Spinal cord (tissue), 10 donors: ENCODE measurements around the gene H2BK1. TPM values are rescaled to one million over a fixed set of nuclear protein-coding genes. Genes with fewer than 3 reads are reported as not detected.

ENCODE experiments used
- DNase-seq, 6 donors: peaks; one replicate each; pipeline versions ENCODE4 v3.0.0 to v3.0.0-alpha.2; 2013 to 2015; ENCODE audit warnings: low spot score in 6 of 6, low read depth in 4 of 6
- H3K27ac ChIP-seq: one replicate; pipeline ENCODE4 v1.5.1; 2013; ENCODE audit warnings: low read depth, low read length, control low read depth
- H3K27me3 ChIP-seq: one replicate; pipeline ENCODE4 v1.6.1; 2013; ENCODE audit warnings: low read length; ENCODE audit not compliant: control insufficient read depth, insufficient read depth
- H3K36me3 ChIP-seq: one replicate; pipeline ENCODE4 v1.6.1; 2013; ENCODE audit warnings: low read length; ENCODE audit not compliant: control insufficient read depth, insufficient read depth
- H3K4me1 ChIP-seq: one replicate; pipeline ENCODE4 v1.6.1; 2013; ENCODE audit warnings: low read length; ENCODE audit not compliant: control insufficient read depth, insufficient read depth
- H3K4me3 ChIP-seq: one replicate; pipeline ENCODE4 v1.5.1; 2013; ENCODE audit warnings: low read depth, low read length, control low read depth
- H3K9me3 ChIP-seq: one replicate; pipeline ENCODE4 v1.6.1; 2013; ENCODE audit warnings: low read length; ENCODE audit not compliant: control insufficient read depth, insufficient read depth
- WGBS: methylation state at CpG from one replicate; pipeline ENCODE4 v1.1.5; 2013; ENCODE audit warnings: missing lambda C conversion rate; ENCODE audit not compliant: insufficient coverage; 5-methylcytosine and 5-hydroxymethylcytosine counted together
- polyA plus RNA-seq, 2 donors: library from polyadenylated mRNA; unstranded; fragments of 120-200 nt; gene quantifications; one replicate each; pipeline ENCODE4 v1.2.1, GENCODE V29; 2013; ENCODE audit not compliant: insufficient read length in 2 of 2
- total RNA-seq, 2 donors: library from RNA; depleted of rRNA in 1 of 2; stranded (reverse); fragments of 120-200 nt in 1 of 2; fragments of >200 nt in 1 of 2; gene quantifications; one replicate each; pipeline versions ENCODE4 v1.2.3 to v1.2.4, GENCODE V29; 2013 to 2014
- donor health status: healthy.

The H2BK1 gene
- total and polyA plus RNA-seq, 4 donors, result not detected

GRCh38 chr7:151161757-151162156 lies 48.5 kb downstream of the H2BK1 start:
- peaks cover 32% of the 10 kb centered on the region for H3K27me3 ChIP-seq
- no peak for DNase-seq

More at GRCh38 chr7:151161757-151162156, 48.5 kb downstream of the H2BK1 start:
- H3K9me3 ChIP-seq, result no peaks in the 10 kb centered on the region
- no peak overlapping the region for H3K27ac ChIP-seq
- H3K36me3 ChIP-seq, result no peaks in the 10 kb centered on the region
- no peak overlapping the region for H3K4me3 ChIP-seq
- H3K4me1 ChIP-seq, result peaks cover 3% of the 10 kb centered on the region
- WGBS, result no CpG with 5 or more reads among the region's 1 CpG

Other genes with a start within 250 kb of the H2BK1 start
- 10 to 100 TPM in 1 of 2 donors, 1 to 10 TPM in 1; 9.1 to 14.4 TPM for gene KCNH2, start 232.2 kb downstream of the H2BK1 start, total RNA-seq
- 10 to 100 TPM; 35.3 to 39.4 TPM for gene KCNH2, start 232.2 kb downstream of the H2BK1 start, polyA plus RNA-seq
- 10 to 100 TPM in 1 of 2 donors, 1 to 10 TPM in 1; 2.4 to 13.4 TPM for gene NOS3, start 219.5 kb downstream of the H2BK1 start, total RNA-seq
- 10 to 100 TPM in 1 of 2 donors, 1 to 10 TPM in 1; 7.3 to 11.3 TPM for gene NOS3, start 219.5 kb downstream of the H2BK1 start, polyA plus RNA-seq
- 1 to 10 TPM; 2.3 to 3.6 TPM for gene ATG9B, start 186.0 kb downstream of the H2BK1 start, total RNA-seq
- 10 to 100 TPM; 20.6 to 21.3 TPM for gene ATG9B, start 186.0 kb downstream of the H2BK1 start, polyA plus RNA-seq
- 10 to 100 TPM; 23.1 to 29.1 TPM for gene ABCB8, start 182.0 kb downstream of the H2BK1 start, total RNA-seq
- gene ABCB8, start 182.0 kb downstream of the H2BK1 start, polyA plus RNA-seq, result 10 to 100 TPM; 46.4 to 69.4 TPM
- 1 to 10 TPM; 1.5 to 2.0 TPM for gene ASIC3, start 162.0 kb downstream of the H2BK1 start, total RNA-seq
- gene ASIC3, start 162.0 kb downstream of the H2BK1 start, polyA plus RNA-seq, result 10 to 100 TPM; 15.5 to 18.0 TPM
- gene CDK5, start 152.6 kb downstream of the H2BK1 start, total RNA-seq, result 10 to 100 TPM; 33.3 to 42.8 TPM
- gene CDK5, start 152.6 kb downstream of the H2BK1 start, polyA plus RNA-seq, result 10 to 100 TPM; 86.7 to 94.3 TPM
- gene SLC4A2, start 150.9 kb downstream of the H2BK1 start, total RNA-seq, result 100 to 1,000 TPM in 1 of 2 donors, 10 to 100 TPM in 1; 27.5 to 101 TPM
- 10 to 100 TPM; 69.3 to 89.8 TPM for gene SLC4A2, start 150.9 kb downstream of the H2BK1 start, polyA plus RNA-seq
- gene FASTK, start 129.7 kb downstream of the H2BK1 start, total RNA-seq, result 10 to 100 TPM; 30.9 to 60.2 TPM
- gene FASTK, start 129.7 kb downstream of the H2BK1 start, polyA plus RNA-seq, result 10 to 100 TPM; 71.4 to 80.7 TPM
- gene TMUB1, start 127.0 kb downstream of the H2BK1 start, total RNA-seq, result 10 to 100 TPM in 1 of 2 donors, 1 to 10 TPM in 1; 8.5 to 25.0 TPM
- gene TMUB1, start 127.0 kb downstream of the H2BK1 start, polyA plus RNA-seq, result 10 to 100 TPM; 51.0 to 57.2 TPM
- gene AGAP3, start 124.0 kb downstream of the H2BK1 start, total RNA-seq, result 10 to 100 TPM; 45.7 to 56.8 TPM
- 100 to 1,000 TPM; 212 to 247 TPM for gene AGAP3, start 124.0 kb downstream of the H2BK1 start, polyA plus RNA-seq
- gene GBX1, start 42.8 kb downstream of the H2BK1 start, total RNA-seq, result 1 to 10 TPM; 1.3 to 2.4 TPM
- gene GBX1, start 42.8 kb downstream of the H2BK1 start, polyA plus RNA-seq, result 1 to 10 TPM; 5.1 to 7.3 TPM
- gene ASB10, start 23.2 kb downstream of the H2BK1 start, total RNA-seq, result not detected
- gene ASB10, start 23.2 kb downstream of the H2BK1 start, polyA plus RNA-seq, result under 1 TPM in 1 of 2 donors, not detected in 1; 0.12 TPM
- 10 to 100 TPM; 23.6 to 32.1 TPM for gene ABCF2, start 16.7 kb upstream of the H2BK1 start, total RNA-seq
- gene ABCF2, start 16.7 kb upstream of the H2BK1 start, polyA plus RNA-seq, result 10 to 100 TPM; 35.8 to 38.3 TPM
- gene CHPF2, start 22.0 kb upstream of the H2BK1 start, total RNA-seq, result 10 to 100 TPM; 19.7 to 25.5 TPM
- gene CHPF2, start 22.0 kb upstream of the H2BK1 start, polyA plus RNA-seq, result 10 to 100 TPM; 21.8 to 25.3 TPM
- gene SMARCD3, start 38.2 kb upstream of the H2BK1 start, total RNA-seq, result 100 to 1,000 TPM in 1 of 2 donors, 10 to 100 TPM in 1; 84.2 to 119 TPM
- 100 to 1,000 TPM; 298 TPM for gene SMARCD3, start 38.2 kb upstream of the H2BK1 start, polyA plus RNA-seq
- gene NUB1, start 131.3 kb upstream of the H2BK1 start, total RNA-seq, result 10 to 100 TPM; 33.2 to 62.2 TPM
- gene NUB1, start 131.3 kb upstream of the H2BK1 start, polyA plus RNA-seq, result 10 to 100 TPM; 45.6 to 55.3 TPM
- gene WDR86, start 199.6 kb upstream of the H2BK1 start, total RNA-seq, result 100 to 1,000 TPM in 1 of 2 donors, 10 to 100 TPM in 1; 34.4 to 139 TPM
- gene WDR86, start 199.6 kb upstream of the H2BK1 start, polyA plus RNA-seq, result 10 to 100 TPM; 16.6 to 54.5 TPM
- gene CRYGN, start 229.7 kb upstream of the H2BK1 start, total RNA-seq, result 10 to 100 TPM in 1 of 2 donors, 1 to 10 TPM in 1; 1.4 to 10.3 TPM
- gene CRYGN, start 229.7 kb upstream of the H2BK1 start, polyA plus RNA-seq, result 1 to 10 TPM in 1 of 2 donors, under 1 TPM in 1; 0.55 to 3.0 TPM